WI38 (cell line): ENCODE measurements around the gene FNDC3A.
"Not testable (repeated sequence)": the region's sequence is repeated elsewhere in the genome, so short reads cannot be mapped to it uniquely, and the experiment has no call there.

ENCODE experiments used
- H3K4me3 ChIP-seq: 2 replicates; pipeline ENCODE4 v1.5.1; 2011; ENCODE audit warnings: low read depth, mild to moderate bottlenecking, control low read depth, low read length
- CTCF ChIP-seq: IDR thresholded peaks from 2 replicates; pipeline ENCODE4 v1.5.1; 2012; ENCODE audit warnings: low read depth, mild to moderate bottlenecking, control low read depth, low read length

FNDC3A gene

DNA sequence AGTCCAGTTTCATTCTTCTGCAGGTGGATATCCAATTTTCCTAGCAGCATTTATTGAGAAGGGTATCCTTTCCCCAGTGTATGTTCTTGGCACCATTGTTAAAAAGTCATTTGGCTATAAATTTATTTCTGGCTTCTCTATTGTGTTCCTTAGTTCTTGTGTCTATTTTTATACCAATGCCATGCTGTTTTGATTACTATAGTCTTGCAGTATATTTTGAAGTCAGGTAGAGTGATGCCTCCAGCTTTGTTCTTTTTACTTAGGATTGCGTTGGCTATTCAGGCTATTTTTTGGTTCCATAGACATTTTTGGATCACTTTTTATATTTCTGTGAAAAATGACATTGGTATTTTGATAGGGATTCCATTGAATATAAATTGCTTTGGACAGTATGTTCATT, 172.7 kb downstream of the FNDC3A start:
- no peak overlapping the region for H3K4me3 ChIP-seq
- TF ChIP-seq CTCF: no peak

DNA sequence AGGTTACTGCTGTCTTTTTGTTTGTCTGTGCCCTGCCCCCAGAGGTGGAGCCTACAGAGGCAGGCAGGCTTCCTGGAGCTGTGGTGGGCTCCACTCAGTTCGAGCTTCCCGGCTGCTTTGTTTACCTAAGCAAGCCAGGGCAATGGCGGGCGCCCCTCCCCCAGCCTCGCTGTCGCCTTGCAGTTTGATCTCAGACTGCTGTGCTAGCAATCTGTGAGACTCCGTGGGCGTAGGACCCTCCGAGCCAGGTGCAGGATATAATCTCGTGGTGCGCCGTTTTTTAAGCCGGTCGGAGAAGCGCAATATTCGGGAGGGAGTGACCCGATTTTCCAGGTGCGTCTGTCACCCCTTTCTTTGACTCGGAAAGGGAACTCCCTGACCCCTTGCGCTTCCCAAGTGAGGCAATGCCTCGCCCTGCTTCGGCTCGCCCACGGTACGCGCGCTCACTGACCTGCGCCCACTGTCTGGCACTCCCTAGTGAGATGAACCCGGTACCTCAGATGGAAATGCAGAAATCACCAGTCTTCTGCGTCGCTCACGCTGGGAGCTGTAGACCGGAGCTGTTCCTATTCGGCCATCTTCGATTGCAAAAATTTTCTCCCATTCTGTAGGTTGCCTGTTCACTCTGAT, 182.4 kb downstream of the FNDC3A start:
- not testable (repeated sequence) for H3K4me3 ChIP-seq

DNA sequence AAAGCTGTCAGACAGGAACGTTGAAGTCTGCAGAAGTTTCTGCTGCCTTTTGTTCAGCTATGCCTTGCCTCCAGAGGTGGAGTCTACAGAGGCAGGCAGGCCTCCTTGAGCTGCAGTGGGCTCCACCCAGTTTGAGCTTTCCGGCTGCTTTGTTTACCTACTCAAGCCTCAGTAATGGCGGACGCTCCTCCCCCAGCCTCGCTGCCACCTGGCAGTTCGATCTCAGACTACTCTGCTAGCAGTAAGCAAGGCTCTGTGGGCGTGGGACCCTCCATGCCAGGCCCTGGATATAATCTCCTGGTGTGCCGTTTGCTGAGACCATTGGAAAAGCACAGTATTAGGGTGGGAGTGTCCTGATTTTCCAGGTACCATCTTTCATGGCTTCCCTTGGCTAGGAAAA, 187.4 kb downstream of the FNDC3A start:
- H3K4me3 ChIP-seq: not testable (repeated sequence)

DNA sequence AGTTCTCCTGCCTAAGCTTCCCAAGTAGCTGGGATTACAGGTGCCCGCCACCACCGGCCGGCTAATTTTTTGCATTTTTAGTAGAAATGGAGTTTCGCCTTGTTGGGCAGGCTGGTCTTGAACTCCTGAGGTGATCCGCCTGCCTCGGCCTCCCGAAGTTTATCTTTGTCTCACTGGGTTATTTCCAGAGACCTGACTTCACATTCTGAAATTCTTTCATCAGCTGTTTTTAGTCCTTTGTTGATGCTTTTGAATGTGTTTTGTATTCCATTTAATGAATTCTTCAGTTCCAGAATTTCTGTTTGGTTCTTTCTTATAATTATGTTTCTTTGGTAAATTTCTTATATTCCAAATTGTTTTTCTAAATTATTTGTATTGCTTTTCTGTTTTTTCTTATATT, 189.0 kb downstream of the FNDC3A start:
- no peak for TF ChIP-seq CTCF
- H3K4me3 ChIP-seq: no peak overlapping the region

- H3K4me3 ChIP-seq: no peak overlapping the region
- no peak for TF ChIP-seq CTCF
These were observed 190.4 kb downstream of the FNDC3A start for GRCh38 chr13:49165798-49166752.

GRCh38 chr13:49171359-49171758, 195.6 kb downstream of the FNDC3A start:
- H3K4me3 ChIP-seq: no peak overlapping the region
- no peak for TF ChIP-seq CTCF

- H3K4me3 ChIP-seq: no peak overlapping the region
- no peak for TF ChIP-seq CTCF
These were observed 208.1 kb downstream of the FNDC3A start for GRCh38 chr13:49183672-49184325.

DNA sequence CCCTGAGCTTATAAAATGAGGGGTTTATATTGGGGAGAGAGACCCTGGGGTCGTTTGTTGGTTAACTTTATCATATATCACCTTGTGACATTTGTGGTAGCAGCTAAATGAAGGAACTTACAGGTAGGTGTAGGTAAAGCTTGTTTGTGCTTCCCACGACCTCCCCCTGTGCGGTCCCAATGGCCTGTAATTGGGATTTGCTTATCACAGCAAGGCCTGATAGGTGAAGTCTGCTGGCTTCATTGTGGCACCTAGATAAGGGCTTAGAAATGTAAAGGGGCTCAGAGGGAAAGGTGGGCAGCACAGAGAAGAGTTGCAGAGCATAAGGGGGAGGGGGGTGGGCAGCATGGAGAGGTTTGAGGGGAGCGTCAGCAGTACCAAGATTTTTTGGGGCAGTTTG, 208.9 kb downstream of the FNDC3A start:
- H3K4me3 ChIP-seq: no peak overlapping the region
- no peak for TF ChIP-seq CTCF
